Measurements from ENCODE around the gene SLC2A10.

DNA sequence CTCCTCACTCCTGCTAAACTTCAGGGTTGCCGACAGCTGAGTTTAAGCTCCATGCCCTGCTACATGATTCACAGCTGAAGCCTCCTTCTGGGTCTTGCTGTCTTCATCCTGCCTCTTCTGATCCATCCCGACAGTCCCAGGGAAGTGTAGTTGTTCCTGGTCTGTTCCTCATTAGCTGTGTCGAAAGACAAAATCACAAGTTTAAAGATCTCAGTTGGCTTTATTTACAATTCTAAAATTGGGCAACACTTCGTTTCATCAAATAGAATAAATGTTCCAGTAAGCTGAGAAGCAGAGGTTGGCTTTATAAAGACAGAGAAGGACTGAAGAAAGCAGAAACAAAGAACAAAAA is 4.1 kb upstream of the SLC2A10 start:
- TF ChIP-seq, protein P1, sequence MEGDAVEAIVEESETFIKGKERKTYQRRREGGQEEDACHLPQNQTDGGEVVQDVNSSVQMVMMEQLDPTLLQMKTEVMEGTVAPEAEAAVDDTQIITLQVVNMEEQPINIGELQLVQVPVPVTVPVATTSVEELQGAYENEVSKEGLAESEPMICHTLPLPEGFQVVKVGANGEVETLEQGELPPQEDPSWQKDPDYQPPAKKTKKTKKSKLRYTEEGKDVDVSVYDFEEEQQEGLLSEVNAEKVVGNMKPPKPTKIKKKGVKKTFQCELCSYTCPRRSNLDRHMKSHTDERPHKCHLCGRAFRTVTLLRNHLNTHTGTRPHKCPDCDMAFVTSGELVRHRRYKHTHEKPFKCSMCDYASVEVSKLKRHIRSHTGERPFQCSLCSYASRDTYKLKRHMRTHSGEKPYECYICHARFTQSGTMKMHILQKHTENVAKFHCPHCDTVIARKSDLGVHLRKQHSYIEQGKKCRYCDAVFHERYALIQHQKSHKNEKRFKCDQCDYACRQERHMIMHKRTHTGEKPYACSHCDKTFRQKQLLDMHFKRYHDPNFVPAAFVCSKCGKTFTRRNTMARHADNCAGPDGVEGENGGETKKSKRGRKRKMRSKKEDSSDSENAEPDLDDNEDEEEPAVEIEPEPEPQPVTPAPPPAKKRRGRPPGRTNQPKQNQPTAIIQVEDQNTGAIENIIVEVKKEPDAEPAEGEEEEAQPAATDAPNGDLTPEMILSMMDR (IDR thresholded peaks at IDR 0.05) = no peak
- no peak for TF ChIP-seq POLR2A (IDR thresholded peaks at IDR 0.05)

Data from adrenal gland (tissue), 5 donors.